A549 (cell line): Measurements from ENCODE around the gene ACAD11.

Source experiments
- CHD4 ChIP-seq: fragments of 200-600 bp; sonication (generic); IDR thresholded peaks from 2 replicates; pipeline ENCODE4 v1.6.1; 2016; ENCODE audit warnings: antibody characterized with exemption, mild to moderate bottlenecking, borderline replicate concordance
- TF ChIP-seq, protein P1 (sequence below): fragments of 200-600 bp; sonication (generic); IDR thresholded peaks from 2 replicates; pipeline ENCODE4 v1.6.1; 2016; ENCODE audit warnings: antibody characterized with exemption, mild to moderate bottlenecking, moderate library complexity
- TF ChIP-seq, protein P2 (sequence below): fragments of >200 bp; sonication (Bioruptor Twin); formaldehyde crosslinking; IDR thresholded peaks from 3 replicates; pipeline ENCODE4 v1.5.1; 2016

DNA sequence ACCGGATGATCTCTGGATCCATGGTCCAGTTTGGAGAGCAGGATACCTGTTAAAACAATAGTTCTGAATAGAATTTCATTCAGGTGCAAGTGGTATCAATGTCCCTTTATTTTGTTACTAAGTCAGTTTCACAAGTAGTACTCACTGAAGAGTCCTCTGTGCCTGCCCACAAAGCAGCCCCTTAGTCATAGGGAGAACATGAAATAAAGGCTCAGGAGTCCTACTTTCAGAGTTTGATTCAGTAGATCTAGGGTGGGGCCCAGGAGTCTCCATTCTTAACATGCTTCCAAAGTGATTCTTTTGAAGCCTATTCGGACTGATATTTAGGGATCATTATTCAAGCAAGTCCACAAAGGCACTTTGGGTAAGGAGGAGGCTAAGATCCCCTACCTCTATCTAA is 142.3 kb downstream of the ACAD11 start:
- TF ChIP-seq, protein P1, sequence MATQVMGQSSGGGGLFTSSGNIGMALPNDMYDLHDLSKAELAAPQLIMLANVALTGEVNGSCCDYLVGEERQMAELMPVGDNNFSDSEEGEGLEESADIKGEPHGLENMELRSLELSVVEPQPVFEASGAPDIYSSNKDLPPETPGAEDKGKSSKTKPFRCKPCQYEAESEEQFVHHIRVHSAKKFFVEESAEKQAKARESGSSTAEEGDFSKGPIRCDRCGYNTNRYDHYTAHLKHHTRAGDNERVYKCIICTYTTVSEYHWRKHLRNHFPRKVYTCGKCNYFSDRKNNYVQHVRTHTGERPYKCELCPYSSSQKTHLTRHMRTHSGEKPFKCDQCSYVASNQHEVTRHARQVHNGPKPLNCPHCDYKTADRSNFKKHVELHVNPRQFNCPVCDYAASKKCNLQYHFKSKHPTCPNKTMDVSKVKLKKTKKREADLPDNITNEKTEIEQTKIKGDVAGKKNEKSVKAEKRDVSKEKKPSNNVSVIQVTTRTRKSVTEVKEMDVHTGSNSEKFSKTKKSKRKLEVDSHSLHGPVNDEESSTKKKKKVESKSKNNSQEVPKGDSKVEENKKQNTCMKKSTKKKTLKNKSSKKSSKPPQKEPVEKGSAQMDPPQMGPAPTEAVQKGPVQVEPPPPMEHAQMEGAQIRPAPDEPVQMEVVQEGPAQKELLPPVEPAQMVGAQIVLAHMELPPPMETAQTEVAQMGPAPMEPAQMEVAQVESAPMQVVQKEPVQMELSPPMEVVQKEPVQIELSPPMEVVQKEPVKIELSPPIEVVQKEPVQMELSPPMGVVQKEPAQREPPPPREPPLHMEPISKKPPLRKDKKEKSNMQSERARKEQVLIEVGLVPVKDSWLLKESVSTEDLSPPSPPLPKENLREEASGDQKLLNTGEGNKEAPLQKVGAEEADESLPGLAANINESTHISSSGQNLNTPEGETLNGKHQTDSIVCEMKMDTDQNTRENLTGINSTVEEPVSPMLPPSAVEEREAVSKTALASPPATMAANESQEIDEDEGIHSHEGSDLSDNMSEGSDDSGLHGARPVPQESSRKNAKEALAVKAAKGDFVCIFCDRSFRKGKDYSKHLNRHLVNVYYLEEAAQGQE = no peak
- TF ChIP-seq CHD4 = no peak
- TF ChIP-seq, protein P2, sequence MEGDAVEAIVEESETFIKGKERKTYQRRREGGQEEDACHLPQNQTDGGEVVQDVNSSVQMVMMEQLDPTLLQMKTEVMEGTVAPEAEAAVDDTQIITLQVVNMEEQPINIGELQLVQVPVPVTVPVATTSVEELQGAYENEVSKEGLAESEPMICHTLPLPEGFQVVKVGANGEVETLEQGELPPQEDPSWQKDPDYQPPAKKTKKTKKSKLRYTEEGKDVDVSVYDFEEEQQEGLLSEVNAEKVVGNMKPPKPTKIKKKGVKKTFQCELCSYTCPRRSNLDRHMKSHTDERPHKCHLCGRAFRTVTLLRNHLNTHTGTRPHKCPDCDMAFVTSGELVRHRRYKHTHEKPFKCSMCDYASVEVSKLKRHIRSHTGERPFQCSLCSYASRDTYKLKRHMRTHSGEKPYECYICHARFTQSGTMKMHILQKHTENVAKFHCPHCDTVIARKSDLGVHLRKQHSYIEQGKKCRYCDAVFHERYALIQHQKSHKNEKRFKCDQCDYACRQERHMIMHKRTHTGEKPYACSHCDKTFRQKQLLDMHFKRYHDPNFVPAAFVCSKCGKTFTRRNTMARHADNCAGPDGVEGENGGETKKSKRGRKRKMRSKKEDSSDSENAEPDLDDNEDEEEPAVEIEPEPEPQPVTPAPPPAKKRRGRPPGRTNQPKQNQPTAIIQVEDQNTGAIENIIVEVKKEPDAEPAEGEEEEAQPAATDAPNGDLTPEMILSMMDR = no peak
